Liver (tissue), 9 donors: ENCODE data around the gene SUN3. TPM values are rescaled to one million over a fixed set of nuclear protein-coding genes. Genes with fewer than 3 reads are reported as not detected.
"Not testable (repeated sequence)": the region's sequence is repeated elsewhere in the genome, so short reads cannot be mapped to it uniquely, and the experiment has no call there.

Experiments used
- DNase-seq: peaks from one replicate; pipeline ENCODE4 v3.0.0-alpha.2; 2017; ENCODE audit warnings: low spot score
- H3K27ac ChIP-seq, 2 donors: one replicate each; pipeline ENCODE4 v1.7.0; 2013; ENCODE audit warnings: inconsistent platforms in 2 of 2, low read length in 2 of 2, control low read depth in 1 of 2, low read depth in 1 of 2, mild to moderate bottlenecking in 1 of 2
- H3K27me3 ChIP-seq, 4 donors: one replicate each; pipeline versions ENCODE4 v1.6.1 to v1.7.0; 2013; ENCODE audit warnings: low read length in 3 of 4, inconsistent platforms in 1 of 4, mild to moderate bottlenecking in 1 of 4, moderate library complexity in 1 of 4; ENCODE audit not compliant: control insufficient read depth in 4 of 4, insufficient read depth in 4 of 4
- H3K36me3 ChIP-seq, 4 donors: one replicate each; pipeline versions ENCODE4 v1.6.1 to v1.7.0; 2013; ENCODE audit warnings: low read length in 3 of 4, mild to moderate bottlenecking in 3 of 4, low read depth in 1 of 4, moderate library complexity in 1 of 4; ENCODE audit not compliant: control insufficient read depth in 4 of 4, insufficient read depth in 3 of 4
- H3K4me1 ChIP-seq, 4 donors: one replicate each; pipeline versions ENCODE4 v1.6.1 to v1.7.0; 2013; ENCODE audit warnings: low read length in 3 of 4, mild to moderate bottlenecking in 3 of 4, moderate library complexity in 1 of 4; ENCODE audit not compliant: control insufficient read depth in 4 of 4, insufficient read depth in 4 of 4
- H3K4me3 ChIP-seq, 3 donors: one replicate each; pipeline versions ENCODE4 v1.6.1 to v1.7.0; 2013; ENCODE audit warnings: low read length in 3 of 3, control low read depth in 1 of 3, low read depth in 1 of 3, mild to moderate bottlenecking in 1 of 3
- H3K9ac ChIP-seq, 2 donors: one replicate each; pipeline ENCODE4 v1.7.0; 2013; ENCODE audit warnings: low read length in 2 of 2, mild to moderate bottlenecking in 2 of 2, moderate library complexity in 2 of 2, control low read depth in 1 of 2, low read depth in 1 of 2
- H3K9me3 ChIP-seq, 4 donors: one replicate each; pipeline versions ENCODE4 v1.6.1 to v1.7.0; 2013; ENCODE audit warnings: low read length in 3 of 4; ENCODE audit not compliant: control insufficient read depth in 4 of 4
- CTCF ChIP-seq: fragments of 150-350 bp; IDR thresholded peaks from 2 replicates; pipeline ENCODE4 v1.5.1; 2017; ENCODE audit warnings: improper control_type of control experiment, low read depth, low read length; ENCODE audit not compliant: missing input control
- EGR1 ChIP-seq, 2 donors: IDR thresholded peaks; 2 replicates each; pipeline ENCODE4 v1.6.1; 2016 to 2018; ENCODE audit warnings: antibody characterized with exemption in 2 of 2, low read depth in 2 of 2
- FOXA1 ChIP-seq: IDR thresholded peaks from 2 replicates; pipeline ENCODE4 v1.6.1; 2016; ENCODE audit warnings: antibody characterized with exemption
- FOXA2 ChIP-seq: IDR thresholded peaks from 2 replicates; pipeline ENCODE4 v1.6.1; 2016; ENCODE audit warnings: antibody characterized with exemption
- GABPA ChIP-seq, 2 donors: IDR thresholded peaks in 1 of 2; conservative IDR thresholded peaks in 1 of 2; 2 replicates each; pipeline ENCODE4 v1.6.1; 2016; ENCODE audit warnings: antibody characterized with exemption in 2 of 2, mild to moderate bottlenecking in 1 of 2, moderate library complexity in 1 of 2
- HNF4A ChIP-seq, 2 donors: conservative IDR thresholded peaks; 2 replicates each; pipeline ENCODE4 v1.6.1; 2016; ENCODE audit warnings: antibody characterized with exemption in 2 of 2, mild to moderate bottlenecking in 2 of 2
- HNF4G ChIP-seq: IDR thresholded peaks from 2 replicates; pipeline ENCODE4 v1.6.1; 2016; ENCODE audit warnings: antibody characterized with exemption
- JUND ChIP-seq, 2 donors: IDR thresholded peaks; 2 replicates each; pipeline ENCODE4 v1.6.1; 2016; ENCODE audit warnings: antibody characterized with exemption in 2 of 2
- MAX ChIP-seq: IDR thresholded peaks from 2 replicates; pipeline ENCODE4 v1.6.1; 2016; ENCODE audit warnings: antibody characterized with exemption
- NR2F2 ChIP-seq: IDR thresholded peaks from 2 replicates; pipeline ENCODE4 v1.6.1; 2016; ENCODE audit warnings: antibody characterized with exemption
- RAD21 ChIP-seq, 2 donors: IDR thresholded peaks; 2 replicates each; pipeline ENCODE4 v1.6.1; 2016; ENCODE audit warnings: antibody characterized with exemption in 2 of 2, mild to moderate bottlenecking in 2 of 2
- RXRA ChIP-seq, 2 donors: IDR thresholded peaks; 2 replicates each; pipeline ENCODE4 v1.6.1; 2017 to 2018; ENCODE audit warnings: antibody characterized with exemption in 2 of 2, mild to moderate bottlenecking in 1 of 2
- TAF1 ChIP-seq: conservative IDR thresholded peaks from 2 replicates; pipeline ENCODE4 v1.6.1; 2016; ENCODE audit warnings: antibody characterized with exemption, mild to moderate bottlenecking
- YY1 ChIP-seq: IDR thresholded peaks from 2 replicates; pipeline ENCODE4 v1.6.1; 2016; ENCODE audit warnings: antibody characterized with exemption, mild to moderate bottlenecking
- ZBTB33 ChIP-seq: IDR thresholded peaks from 2 replicates; pipeline ENCODE4 v1.6.1; 2016; ENCODE audit warnings: antibody characterized with exemption
- WGBS: extraction: QIAGEN DNeasy Blood & Tissue Kit; methylation state at CpG from one replicate; pipeline ENCODE4 v1.1.7; 2013; 5-methylcytosine and 5-hydroxymethylcytosine counted together
- polyA plus RNA-seq, 2 donors: library from polyadenylated mRNA; stranded (reverse) in 1 of 2; unstranded in 1 of 2; fragments of 200-250 nt in 1 of 2; fragments of >200 nt in 1 of 2; fragmentation: Nextera tagmentation in 1 of 2; extraction: Ambion mirVana in 1 of 2; gene quantifications; one replicate each; pipeline versions ENCODE4 v1.2.1 to v1.2.3, GENCODE V29; 2013 to 2015
- total RNA-seq, 2 donors: library from RNA; depleted of rRNA; stranded (reverse); fragments of >200 nt; gene quantifications; one replicate each; pipeline ENCODE4 v1.2.3, GENCODE V29; 2014
- donor health status: healthy.
- donor health status: healthy.
- donor health status: healthy.
- donor health status: healthy.
- donor health status: healthy.

SUN3 gene
- total and polyA plus RNA-seq, 4 donors: not detected

- no peak for TF ChIP-seq FOXA1
- no peak for TF ChIP-seq ZBTB33
- TF ChIP-seq GABPA (IDR thresholded peaks at IDR 0.05 in 1 of 2, conservative IDR thresholded peaks at IDR 0.05 in 1 of 2): no peak
- no peak for TF ChIP-seq MAX
- TF ChIP-seq HNF4A (conservative IDR thresholded peaks at IDR 0.05): no peak
- TF ChIP-seq CTCF: no peak
- no peak for TF ChIP-seq FOXA2
- no peak for TF ChIP-seq YY1
- TF ChIP-seq TAF1: no peak
- TF ChIP-seq NR2F2: no peak
- no peak for TF ChIP-seq RXRA (IDR thresholded peaks at IDR 0.05)
- no peak for TF ChIP-seq RAD21 (IDR thresholded peaks at IDR 0.05)
- Histone ChIP-seq H3K27ac (no peak overlapping the region), H3K27me3 (no peaks in the 10 kb centered on the region), H3K9ac (no peak overlapping the region), H3K9me3 (no peaks in the 10 kb centered on the region), H3K4me3 (peak overlapping the region in 1 of 3 donors; percentile 79), H3K36me3 (no peaks in the 10 kb centered on the region), H3K4me1 (peaks cover 0 to 5% (median 0%) of the 10 kb centered on the region in 4 donors)
- no peak for DNase-seq
- 100% methylated on average over 1 of the region's 1 CpG for WGBS
Measured at GRCh38 chr7:47991270-47991669, 37.6 kb downstream of the SUN3 start.

- no peak overlapping the region for H3K27ac ChIP-seq
- no peak overlapping the region for H3K9ac ChIP-seq
- 98% methylated on average over 5 of the region's 5 CpGs for WGBS
- no peak for DNase-seq
- no peaks in the 10 kb centered on the region for H3K27me3 ChIP-seq
- peaks cover 0 to 5% (median under 1%) of the 10 kb centered on the region in 4 donors for H3K4me1 ChIP-seq
- H3K9me3 ChIP-seq: no peaks in the 10 kb centered on the region
- no peak overlapping the region for H3K4me3 ChIP-seq
- TF ChIP-seq EGR1 (IDR thresholded peaks at IDR 0.05; ENCODE audit: low read depth in 2 of 2): no peak
- TF ChIP-seq MAX: no peak
- no peak for TF ChIP-seq HNF4G
- no peak for TF ChIP-seq FOXA1
- TF ChIP-seq TAF1: no peak
- no peak for TF ChIP-seq JUND (IDR thresholded peaks at IDR 0.05)
- TF ChIP-seq GABPA (IDR thresholded peaks at IDR 0.05 in 1 of 2, conservative IDR thresholded peaks at IDR 0.05 in 1 of 2): no peak
- TF ChIP-seq CTCF: no peak
- H3K36me3 ChIP-seq: no peaks in the 10 kb centered on the region
Measured at GRCh38 chr7:47990592-47990991, 38.3 kb downstream of the SUN3 start.

GRCh38 chr7:47989607-47990400 is 39.1 kb downstream of the SUN3 start:
- DNase-seq: not testable (repeated sequence)

More at GRCh38 chr7:47989607-47990400, 39.1 kb downstream of the SUN3 start:
- H3K4me1 ChIP-seq, H3K27me3 ChIP-seq, H3K9ac ChIP-seq, H3K36me3 ChIP-seq, H3K4me3 ChIP-seq, H3K27ac ChIP-seq, H3K9me3 ChIP-seq: not testable (repeated sequence)
- 81% methylated on average over 10 of the region's 10 CpGs for WGBS
